B cell (primary cell): ENCODE results near the gene CFAP210. TPM values are rescaled to one million over a fixed set of nuclear protein-coding genes. Genes with fewer than 3 reads are reported as not detected.
"Not testable (repeated sequence)": the region's sequence is repeated elsewhere in the genome, so short reads cannot be mapped to it uniquely, and the experiment has no call there.

ENCODE experiments used
- ATAC-seq: fragments of 200-7000 bp; cut with Tn5 transposase; one replicate; pipeline ENCODE4 v1.10.0; 2021; ENCODE audit warnings: low read depth, mild to moderate bottlenecking, moderate number of reproducible peaks, moderate library complexity
- CTCF ChIA-PET: fragments of 350-600 bp; sonication (Branson Sonifier 250); formaldehyde crosslinking; loops from one replicate; lab custom pipeline; 2021; ENCODE audit warnings: antibody characterized with exemption, inconsistent platforms; lab: Charles Lee
- POLR2A ChIA-PET: fragments of 350-600 bp; sonication (Branson Sonifier 250); formaldehyde crosslinking; loops from one replicate; lab custom pipeline; 2021; ENCODE audit warnings: antibody characterized with exemption; lab: Charles Lee
- DNase-seq: peaks from one replicate; pipeline ENCODE4 v3.0.0; 2013
- H2AFZ ChIP-seq: 2 replicates; pipeline ENCODE4 v1.6.1; 2012; ENCODE audit warnings: mild to moderate bottlenecking, low read depth, low read length; ENCODE audit not compliant: insufficient read depth, poor library complexity, severe bottlenecking
- H3K27ac ChIP-seq, 2 donors: 1 replicate in 1 of 2; 2 replicates in 1 of 2; pipeline ENCODE4 v1.5.1; 2012 to 2013; ENCODE audit warnings: low read length in 2 of 2, mild to moderate bottlenecking in 2 of 2, moderate library complexity in 1 of 2
- H3K27me3 ChIP-seq, 4 experiments: fragments of 200-600 bp in 1 of 4; sonication (generic) in 1 of 4; replicated peaks in 1 of 4; 1 replicate in 2 of 4; 2 replicates in 2 of 4; pipeline versions ENCODE4 v1.6.1 to v1.7.0; 2013 to 2016; ENCODE audit warnings: low read length in 3 of 4, mild to moderate bottlenecking in 2 of 4, mixed read lengths in 1 of 4, moderate library complexity in 1 of 4; ENCODE audit not compliant: insufficient read depth in 4 of 4, control insufficient read depth in 3 of 4; ENCODE audit errors: control extremely low read depth in 1 of 4
- H3K36me3 ChIP-seq, 2 experiments: replicated peaks in 1 of 2; 1 replicate in 1 of 2; 2 replicates in 1 of 2; pipeline versions ENCODE4 v1.6.1 to v1.7.1; 2013; ENCODE audit warnings: low read length in 1 of 2; ENCODE audit not compliant: insufficient read depth in 2 of 2, control insufficient read depth in 1 of 2; ENCODE audit errors: control extremely low read depth in 1 of 2, extremely low read depth in 1 of 2
- H3K4me1 ChIP-seq, 2 donors: fragments of 200-600 bp in 1 of 2; sonication (generic) in 1 of 2; 1 replicate in 1 of 2; 2 replicates in 1 of 2; pipeline versions ENCODE4 v1.5.1 to v1.6.1; 2013 to 2017; ENCODE audit warnings: low read length in 2 of 2; ENCODE audit not compliant: control insufficient read depth in 2 of 2, insufficient read depth in 2 of 2
- H3K4me2 ChIP-seq: replicated peaks from 2 replicates; pipeline ENCODE3; 2012; ENCODE audit warnings: mild to moderate bottlenecking, low read depth, low read length; ENCODE audit not compliant: poor library complexity, severe bottlenecking
- H3K4me3 ChIP-seq, 5 experiments: fragments of 200-600 bp in 1 of 5; sonication (generic) in 1 of 5; 1 replicate in 3 of 5; 2 replicates in 2 of 5; pipeline versions ENCODE4 v1.5.1 to v1.7.0; 2011 to 2016; ENCODE audit warnings: low read length in 4 of 5, mild to moderate bottlenecking in 4 of 5, low read depth in 2 of 5, control low read depth in 1 of 5, moderate library complexity in 1 of 5; ENCODE audit not compliant: insufficient read depth in 1 of 5; ENCODE audit errors: control extremely low read depth in 1 of 5, extremely low read depth in 1 of 5
- H3K79me2 ChIP-seq: fragments of 200-600 bp; sonication (generic); one replicate; pipeline ENCODE4 v1.6.0; 2016; ENCODE audit warnings: low read length; ENCODE audit not compliant: control insufficient read depth, insufficient read depth
- H3K9ac ChIP-seq: fragments of 200-600 bp; sonication (generic); 2 replicates; pipeline ENCODE4 v1.6.1; 2017; ENCODE audit warnings: mild to moderate bottlenecking, low read length, moderate library complexity
- H3K9me3 ChIP-seq, 3 donors: one replicate each; pipeline versions ENCODE4 v1.6.1 to v1.7.1; 2013; ENCODE audit warnings: low read length in 2 of 3; ENCODE audit not compliant: control insufficient read depth in 2 of 3, insufficient read depth in 1 of 3; ENCODE audit errors: control extremely low read depth in 1 of 3
- H4K20me1 ChIP-seq: 2 replicates; pipeline ENCODE4 v1.6.0; 2012; ENCODE audit warnings: mild to moderate bottlenecking, low read length; ENCODE audit not compliant: insufficient read depth, control insufficient read depth, poor library complexity, severe bottlenecking
- H3K27ac Mint-ChIP-seq: one replicate; pipeline ENCODE4 v1.8.0; 2021; ENCODE audit warnings: mixed read lengths
- H3K27me3 Mint-ChIP-seq: one replicate; pipeline ENCODE4 v1.8.0; 2021; ENCODE audit warnings: mixed read lengths
- H3K4me1 Mint-ChIP-seq: one replicate; pipeline ENCODE4 v1.8.0; 2021; ENCODE audit warnings: mixed read lengths
- H3K4me3 Mint-ChIP-seq: one replicate; pipeline ENCODE4 v1.8.0; 2021; ENCODE audit warnings: mixed read lengths
- H3K9me3 Mint-ChIP-seq: one replicate; pipeline ENCODE4 v1.8.0; 2022; ENCODE audit warnings: mixed read lengths; ENCODE audit not compliant: insufficient read depth
- CTCF ChIP-seq: fragments of 200-600 bp; IDR thresholded peaks from one replicate; pipeline ENCODE4 v1.8.0; 2022; ENCODE audit warnings: antibody characterized with exemption, mild to moderate bottlenecking
- EZH2 ChIP-seq: IDR thresholded peaks from 2 replicates; pipeline ENCODE4 v1.6.1; 2012; ENCODE audit warnings: borderline replicate concordance, low read depth, mild to moderate bottlenecking, moderate library complexity, low read length; ENCODE audit not compliant: insufficient read depth, poor library complexity, severe bottlenecking
- WGBS: methylation state at CpG from one replicate; pipeline ENCODE4 v1.1.5; 2013; ENCODE audit warnings: missing lambda C conversion rate; ENCODE audit not compliant: insufficient coverage; 5-methylcytosine and 5-hydroxymethylcytosine counted together
- intact Hi-C: fragments of 100-400 bp; cut with micrococcal nuclease; formaldehyde crosslinking; loops from one replicate; pipeline ENCODE4 v1.10.0; 2022
- polyA plus RNA-seq: library from polyadenylated mRNA; depleted of rRNA; stranded (reverse); fragments of >200 nt; gene quantifications from 2 replicates; pipeline ENCODE4 v1.2.3, GENCODE V29; 2012
- total RNA-seq, 2 donors: library from RNA; stranded (reverse); fragments of 120-200 nt in 1 of 2; gene quantifications; 1 replicate in 1 of 2; 2 replicates in 1 of 2; pipeline versions ENCODE4 v1.2.3 to v1.2.4, GENCODE V29; 2013 to 2022

CFAP210 gene
- total and polyA plus RNA-seq, 2 donors (not counting 1 experiment from before 2014, with no cell fraction given), result not detected

- H3K36me3 ChIP-seq, H3K27ac Mint-ChIP-seq, ATAC-seq, H2AFZ ChIP-seq, DNase-seq, CTCF ChIA-PET, intact Hi-C loops, H3K9me3 ChIP-seq, H3K9me3 Mint-ChIP-seq, H3K27me3 ChIP-seq, H3K4me1 Mint-ChIP-seq, H4K20me1 ChIP-seq, H3K79me2 ChIP-seq, H3K27ac ChIP-seq, H3K4me3 ChIP-seq, H3K4me1 ChIP-seq, H3K9ac ChIP-seq, H3K4me2 ChIP-seq, H3K4me3 Mint-ChIP-seq, POLR2A ChIA-PET: not testable (repeated sequence)
- WGBS, result no CpG with 5 or more reads among the region's 2 CpGs
- peaks cover 12% of the 10 kb centered on the region for H3K27me3 Mint-ChIP-seq
Observed at GRCh38 chr2:169684712-169685111, 9.5 kb downstream of the CFAP210 start.

DNA sequence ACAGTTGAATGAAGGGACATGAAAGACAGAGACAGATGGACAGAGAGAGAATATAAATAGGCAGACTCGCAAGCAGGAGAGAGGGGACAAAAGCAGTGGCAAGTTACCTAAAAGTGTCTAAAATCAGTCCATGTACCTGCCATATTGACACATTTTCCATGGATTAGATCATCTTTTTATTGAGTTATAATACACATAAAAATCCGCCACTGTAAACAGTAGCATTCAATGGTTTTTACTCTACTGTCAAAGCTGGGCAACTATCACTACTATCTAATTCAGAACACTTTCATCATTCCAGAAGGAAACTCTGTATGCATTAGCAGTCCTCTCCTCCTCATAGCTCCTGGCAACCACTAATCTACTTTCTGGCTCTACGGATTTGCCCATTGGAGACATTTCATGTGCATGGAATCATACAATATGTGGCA is 10.1 kb downstream of the CFAP210 start:
- no peaks in the 10 kb centered on the region for H3K4me1 ChIP-seq
- Mint-ChIP-seq H3K4me3 (no peak overlapping the region), H3K4me1 (no peaks in the 10 kb centered on the region), H3K27me3 (peaks cover 9% of the 10 kb centered on the region), H3K9me3 (peaks cover 5% of the 10 kb centered on the region), H3K27ac (no peak overlapping the region)
- no peak overlapping the region for H3K9ac ChIP-seq
- H3K79me2 ChIP-seq, result no peaks in the 10 kb centered on the region
- no CpG with 5 or more reads among the region's 3 CpGs for WGBS
- H3K27ac ChIP-seq, result no peak overlapping the region
- DNase-seq (no peak), ATAC-seq (no peak)
- no peaks in the 10 kb centered on the region for H3K9me3 ChIP-seq
- H3K27me3 ChIP-seq, result peaks cover 0 to 4% (median 0%) of the 10 kb centered on the region in 4 experiments
- TF ChIP-seq CTCF, result no peak
- TF ChIP-seq EZH2, result no peak
- H2AFZ ChIP-seq, result no peak overlapping the region
- ChIA-PET POLR2A (no interaction called here), CTCF (interaction anchor here (1.3 kb wide), 1 partner anchor 9 kb away, joined by 4 read pairs; no protein-coding TSS in a partner anchor)
- no peak overlapping the region for H3K4me2 ChIP-seq
- intact Hi-C loops, result no loop called here
- H3K4me3 ChIP-seq, result no peak overlapping the region
- H3K36me3 ChIP-seq, result no peaks in the 10 kb centered on the region
- H4K20me1 ChIP-seq, result no peaks in the 10 kb centered on the region
